Measurements from ENCODE around the gene IL27RA. TPM values are rescaled to one million over a fixed set of nuclear protein-coding genes. Genes with fewer than 3 reads are reported as not detected.

Gene IL27RA
- total RNA-seq, 1 donor from 2014 or later, result 5.7 TPM

DNA sequence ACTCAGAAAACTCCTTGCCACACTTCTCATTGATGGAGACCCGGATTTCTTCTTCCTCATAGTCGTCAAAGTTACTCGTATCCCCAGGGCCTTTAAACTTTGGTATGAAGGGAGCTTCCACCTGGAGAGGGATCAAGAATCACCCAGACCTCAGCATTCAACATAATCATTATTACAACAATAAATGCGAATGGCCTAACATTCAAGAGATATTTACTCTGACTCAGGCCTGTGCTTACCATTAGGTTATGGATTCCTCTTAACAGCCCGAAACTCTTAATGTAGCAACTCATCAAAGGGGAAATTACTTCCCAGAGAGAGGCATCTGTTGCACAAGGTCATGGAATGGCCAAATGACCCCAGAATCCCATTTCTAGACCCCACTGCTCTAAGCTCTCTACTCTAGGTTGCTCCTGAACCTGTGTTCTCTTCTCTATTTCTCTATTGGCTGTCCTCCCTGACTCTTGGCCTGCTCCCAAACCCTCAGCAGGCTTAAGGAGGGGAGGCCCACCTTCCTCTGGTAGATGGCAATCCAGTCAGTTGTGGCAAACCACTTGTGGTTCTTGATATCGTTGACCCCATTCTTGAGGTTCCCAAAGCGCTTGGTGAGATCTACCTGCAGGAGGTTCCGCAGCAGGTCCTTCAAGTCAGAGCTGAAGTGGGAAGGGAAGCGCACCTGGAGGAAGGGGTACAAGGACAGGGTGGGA, 61.7 kb downstream of the IL27RA start:
- DNase-seq (ENCODE audit: low spot score) (no peak), ATAC-seq (no peak)
- intact Hi-C loops (cut with DNase I), result no loop called here

DNA sequence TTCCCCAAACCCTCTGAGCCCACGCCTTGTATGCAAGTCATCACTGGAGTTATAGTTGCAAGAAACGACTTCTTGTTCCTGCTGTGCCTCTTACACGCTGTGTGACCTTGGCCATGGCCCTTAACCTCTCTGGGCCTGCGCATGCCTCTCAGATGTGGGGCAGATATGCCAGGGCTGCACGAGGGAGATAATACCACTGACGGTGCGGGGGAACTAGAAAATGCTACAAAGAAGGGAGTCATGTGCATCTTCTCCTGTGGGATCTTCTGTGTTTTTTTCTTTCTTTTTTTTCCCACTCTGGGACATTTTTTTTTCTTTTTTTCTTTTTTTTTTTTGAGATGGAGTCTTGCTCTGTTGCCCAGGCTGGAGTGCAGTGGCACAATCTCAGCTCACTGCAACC, 63.3 kb downstream of the IL27RA start:
- ATAC-seq, result no peak
- DNase-seq (ENCODE audit: low spot score), result no peak
- intact Hi-C loops (cut with DNase I), result no loop called here

GRCh38 chr19:14096272-14096992, 64.9 kb downstream of the IL27RA start:
- intact Hi-C loops (cut with DNase I), result no loop called here
- ATAC-seq (no peak), DNase-seq (ENCODE audit: low spot score) (no peak)

DNA sequence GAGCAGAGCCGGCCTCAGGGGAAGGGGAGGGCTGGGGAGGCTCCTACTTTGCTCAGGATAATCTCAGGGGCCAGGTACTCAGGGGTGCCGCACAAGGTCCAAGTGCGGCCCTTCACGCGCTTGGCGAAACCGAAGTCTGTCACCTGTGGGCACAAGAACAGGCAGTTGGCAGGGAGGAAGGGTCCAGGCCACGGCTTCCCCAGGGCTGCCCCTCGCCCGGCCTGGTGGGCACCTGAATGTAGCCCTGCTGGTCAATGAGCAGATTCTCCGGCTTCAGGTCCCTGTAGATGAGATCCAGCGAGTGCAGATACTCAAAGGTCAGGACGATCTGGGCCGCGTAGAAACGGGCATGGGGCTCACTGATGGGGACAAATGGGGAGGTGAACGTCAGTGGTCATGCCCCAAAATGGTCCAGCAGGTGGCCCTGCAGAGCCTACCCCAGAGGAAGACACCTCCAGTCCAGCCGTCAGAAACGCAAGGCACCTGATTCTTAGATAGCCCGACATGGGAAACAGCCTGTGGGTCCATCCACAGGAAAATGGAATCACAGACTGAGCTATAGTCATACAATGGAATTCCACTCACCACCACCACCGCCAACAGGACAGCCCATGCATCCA, 66.1 kb downstream of the IL27RA start:
- DNase-seq (ENCODE audit: low spot score) (no peak), ATAC-seq (no peak)
- intact Hi-C loops (cut with DNase I), result no loop called here

GRCh38 chr19:14101003-14101545, 69.5 kb downstream of the IL27RA start:
- intact Hi-C loops (cut with DNase I), result no loop called here
- ATAC-seq (no peak), DNase-seq (ENCODE audit: low spot score) (no peak)

GRCh38 chr19:14102102-14102696, 70.6 kb downstream of the IL27RA start:
- ATAC-seq (no peak), DNase-seq (ENCODE audit: low spot score) (no peak)
- intact Hi-C loops (cut with DNase I), result no loop called here

DNA sequence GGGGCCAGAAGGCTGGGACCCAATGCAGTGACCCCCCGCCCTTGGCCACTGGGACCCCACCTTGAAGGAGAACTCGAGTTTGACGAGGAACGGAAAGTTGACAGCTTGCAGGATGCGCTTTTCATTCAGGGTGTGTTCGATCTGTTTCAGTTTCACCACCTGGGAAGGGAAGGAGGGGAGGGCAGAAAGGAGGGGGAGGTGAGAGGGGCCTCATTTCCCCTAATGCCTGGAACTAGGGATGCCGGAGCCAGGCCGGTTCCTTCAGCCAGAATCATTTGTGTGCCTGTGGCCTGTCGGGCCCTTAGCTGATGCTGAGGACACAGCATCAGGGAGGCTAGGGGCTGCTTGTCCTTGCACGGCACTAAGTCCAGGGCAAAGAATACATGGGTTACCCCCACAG, 71.2 kb downstream of the IL27RA start:
- DNase-seq (ENCODE audit: low spot score) (no peak), ATAC-seq (no peak)
- intact Hi-C loops (cut with DNase I), result no loop called here

Other genes starting within 250 kb of the IL27RA start
- gene ZSWIM4, start 236.3 kb upstream of the IL27RA start, total RNA-seq, result 8.2 TPM
- 1.4 TPM for gene NANOS3, start 154.6 kb upstream of the IL27RA start, total RNA-seq
- 3.4 TPM for gene BRME1, start 125.6 kb upstream of the IL27RA start, total RNA-seq
- 45.3 TPM for gene CC2D1A, start 125.6 kb upstream of the IL27RA start, total RNA-seq
- 17.8 TPM for gene PODNL1, start 93.3 kb upstream of the IL27RA start, total RNA-seq
- gene DCAF15, start 79.3 kb upstream of the IL27RA start, total RNA-seq, result 24.7 TPM
- 16.1 TPM for gene RFX1, start 25.4 kb upstream of the IL27RA start, total RNA-seq
- not detected for gene RLN3, start 3.6 kb upstream of the IL27RA start, total RNA-seq
- gene PALM3, start 30.3 kb downstream of the IL27RA start, total RNA-seq, result 4.5 TPM
- gene MISP3, start 41.0 kb downstream of the IL27RA start, total RNA-seq, result 5.6 TPM
- gene C19orf67, start 54.0 kb downstream of the IL27RA start, total RNA-seq, result not detected
- 22.2 TPM for gene SAMD1, start 59.0 kb downstream of the IL27RA start, total RNA-seq
- 78.0 TPM for gene PRKACA, start 86.0 kb downstream of the IL27RA start, total RNA-seq
- 0.22 TPM for gene ASF1B, start 104.8 kb downstream of the IL27RA start, total RNA-seq
- 11.8 TPM for gene ADGRL1, start 174.4 kb downstream of the IL27RA start, total RNA-seq

Data from sciatic nerve (tissue), 2 donors.